A673 (cell line): Measurements from ENCODE around the gene ADRA2A.

Experiments
- EZH2 ChIP-seq: fragments of 200-600 bp; sonication (generic); IDR thresholded peaks from 2 replicates; pipeline ENCODE4 v1.6.1; 2017; ENCODE audit warnings: borderline replicate concordance, low read depth, mild to moderate bottlenecking, mixed read lengths, antibody characterized with exemption, low read length; ENCODE audit not compliant: poor library complexity, severe bottlenecking
- TF ChIP-seq, protein P1 (sequence below): fragments of 300-800, 200-600 bp; sonication (generic); conservative IDR thresholded peaks from 2 replicates; pipeline ENCODE4 v1.5.1; 2017; ENCODE audit warnings: low read depth, mild to moderate bottlenecking, antibody characterized with exemption, low read length, moderate library complexity, mixed read lengths

DNA sequence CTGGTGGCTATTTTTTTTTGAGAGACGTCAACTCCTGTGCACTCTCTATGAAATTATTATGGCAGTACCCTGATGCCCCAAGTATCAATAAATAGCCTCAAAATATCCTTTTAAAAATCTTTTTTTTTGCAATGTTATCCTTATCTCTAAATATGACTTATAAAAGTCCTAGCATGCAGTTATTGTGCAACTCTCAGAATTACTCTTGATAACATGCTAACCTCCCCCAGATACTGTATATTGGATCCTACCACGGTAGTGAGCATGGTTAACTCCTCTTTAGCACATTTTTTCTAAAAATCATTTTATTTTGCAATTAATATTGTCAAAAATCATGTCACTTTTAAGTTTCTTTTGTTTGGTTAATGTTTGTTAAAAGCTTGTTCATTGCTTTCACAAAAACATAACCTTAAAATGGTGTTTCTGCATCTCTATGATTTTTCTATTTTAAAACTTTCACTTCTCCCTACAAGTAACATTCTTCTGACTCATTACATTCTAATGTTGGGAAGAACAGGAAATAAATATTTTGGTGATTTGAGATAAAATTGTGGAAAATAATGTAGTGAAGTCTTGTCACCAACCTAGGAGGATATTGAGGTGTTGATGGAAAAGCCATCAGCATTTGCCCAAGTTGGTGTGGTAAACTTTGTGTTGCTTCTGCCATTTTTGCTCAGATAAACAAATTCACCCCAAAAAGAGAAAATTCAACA lies 42.1 kb upstream of the ADRA2A start:
- TF ChIP-seq, protein P1, sequence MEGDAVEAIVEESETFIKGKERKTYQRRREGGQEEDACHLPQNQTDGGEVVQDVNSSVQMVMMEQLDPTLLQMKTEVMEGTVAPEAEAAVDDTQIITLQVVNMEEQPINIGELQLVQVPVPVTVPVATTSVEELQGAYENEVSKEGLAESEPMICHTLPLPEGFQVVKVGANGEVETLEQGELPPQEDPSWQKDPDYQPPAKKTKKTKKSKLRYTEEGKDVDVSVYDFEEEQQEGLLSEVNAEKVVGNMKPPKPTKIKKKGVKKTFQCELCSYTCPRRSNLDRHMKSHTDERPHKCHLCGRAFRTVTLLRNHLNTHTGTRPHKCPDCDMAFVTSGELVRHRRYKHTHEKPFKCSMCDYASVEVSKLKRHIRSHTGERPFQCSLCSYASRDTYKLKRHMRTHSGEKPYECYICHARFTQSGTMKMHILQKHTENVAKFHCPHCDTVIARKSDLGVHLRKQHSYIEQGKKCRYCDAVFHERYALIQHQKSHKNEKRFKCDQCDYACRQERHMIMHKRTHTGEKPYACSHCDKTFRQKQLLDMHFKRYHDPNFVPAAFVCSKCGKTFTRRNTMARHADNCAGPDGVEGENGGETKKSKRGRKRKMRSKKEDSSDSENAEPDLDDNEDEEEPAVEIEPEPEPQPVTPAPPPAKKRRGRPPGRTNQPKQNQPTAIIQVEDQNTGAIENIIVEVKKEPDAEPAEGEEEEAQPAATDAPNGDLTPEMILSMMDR: no peak
- no peak for TF ChIP-seq EZH2
